ENCODE measurements around the gene ZNF618. TPM values are rescaled to one million over a fixed set of nuclear protein-coding genes. Genes with fewer than 3 reads are reported as not detected.
A peak's percentile ranks its signal among the peaks of the same experiment; 100 is the strongest.

The ZNF618 gene
- total RNA-seq, 1 experiment from 2014 or later, result 29.4 TPM

GRCh38 chr9:113957821-113958341 is 81.8 kb downstream of the ZNF618 start:
- Histone ChIP-seq H3K9me3 (ENCODE audit: low read depth, low read length, poor library complexity, severe bottlenecking) (no peaks in the 10 kb centered on the region), H3K27me3 (replicated peaks; ENCODE audit: insufficient read depth, low read depth, low read length, poor library complexity) (no peaks in the 10 kb centered on the region), H3K4me1 (ENCODE audit: insufficient read depth, low read length, poor library complexity, severe bottlenecking) (peaks cover 72% of the 10 kb centered on the region), H3K36me3 (ENCODE audit: insufficient read depth, low read length, poor library complexity, severe bottlenecking) (no peaks in the 10 kb centered on the region), H3K27ac (ENCODE audit: low read depth, low read length, poor library complexity, severe bottlenecking) (peak overlapping the region; percentile 82), H3K4me3 (ENCODE audit: low read depth, low read length, poor library complexity, severe bottlenecking) (peak overlapping the region; percentile 10)
- DNase-seq (ENCODE audit: low spot score), result peak; percentile 89
- intact Hi-C loops (cut with micrococcal nuclease; ENCODE audit: unreplicated experiment), result no loop called here
- POLR2A ChIA-PET (ENCODE audit: low non-redundant PET), result no interaction called here
- TF ChIP-seq EZH2 (IDR thresholded peaks at IDR 0.05; ENCODE audit: borderline replicate concordance, low read depth, low read length, poor library complexity, severe bottlenecking) (no peak), CTCF (conservative IDR thresholded peaks at IDR 0.05; ENCODE audit: low read depth, low read length) (no peak)
- BruUV-seq (replicated peaks), result no TSS peak
- CTCF ChIA-PET, result interaction anchor here (0.6 kb wide), 1 partner anchor 301 kb away, joined by 3 read pairs; no protein-coding TSS in a partner anchor

GRCh38 chr9:113958556-113958955 is 82.4 kb downstream of the ZNF618 start:
- Histone ChIP-seq H3K4me3 (ENCODE audit: low read depth, low read length, poor library complexity, severe bottlenecking) (no peak overlapping the region), H3K36me3 (ENCODE audit: insufficient read depth, low read length, poor library complexity, severe bottlenecking) (no peaks in the 10 kb centered on the region), H3K27me3 (replicated peaks; ENCODE audit: insufficient read depth, low read depth, low read length, poor library complexity) (no peaks in the 10 kb centered on the region), H3K27ac (ENCODE audit: low read depth, low read length, poor library complexity, severe bottlenecking) (peak overlapping the region; percentile 82), H3K4me1 (ENCODE audit: insufficient read depth, low read length, poor library complexity, severe bottlenecking) (peaks cover 73% of the 10 kb centered on the region), H3K9me3 (ENCODE audit: low read depth, low read length, poor library complexity, severe bottlenecking) (no peaks in the 10 kb centered on the region)
- TF ChIP-seq CTCF (conservative IDR thresholded peaks at IDR 0.05; ENCODE audit: low read depth, low read length), result no peak
- no peak for TF ChIP-seq EZH2 (IDR thresholded peaks at IDR 0.05; ENCODE audit: borderline replicate concordance, low read depth, low read length, poor library complexity, severe bottlenecking)
- no TSS peak for BruUV-seq (replicated peaks)
- POLR2A ChIA-PET (ENCODE audit: low non-redundant PET), result no interaction called here
- intact Hi-C loops (cut with micrococcal nuclease; ENCODE audit: unreplicated experiment), result no loop called here
- DNase-seq (ENCODE audit: low spot score), result no peak
- CTCF ChIA-PET, result no interaction called here

DNA sequence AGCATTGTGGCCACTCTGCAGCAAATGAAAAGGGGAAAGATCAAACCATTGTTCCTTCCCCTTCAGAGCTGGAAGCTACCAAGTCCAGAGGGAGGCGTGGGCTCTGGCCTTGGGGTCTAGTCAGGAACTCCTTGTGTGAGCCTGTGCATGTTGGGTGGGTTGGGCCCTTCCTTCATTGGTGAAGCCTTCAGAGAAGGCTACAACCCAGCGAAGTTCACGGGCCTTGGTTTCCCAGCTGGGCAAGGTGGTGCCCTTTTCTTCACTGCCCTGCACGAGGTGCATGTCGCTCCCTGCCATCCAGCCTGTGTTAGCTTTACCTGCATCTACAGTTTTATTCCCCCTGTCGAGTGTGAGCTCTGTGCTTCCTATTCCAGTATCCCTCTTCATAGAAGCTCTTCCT is 84.7 kb downstream of the ZNF618 start:
- BruUV-seq (replicated peaks), result no TSS peak
- DNase-seq (ENCODE audit: low spot score), result no peak
- TF ChIP-seq EZH2 (IDR thresholded peaks at IDR 0.05; ENCODE audit: borderline replicate concordance, low read depth, low read length, poor library complexity, severe bottlenecking) (no peak), CTCF (conservative IDR thresholded peaks at IDR 0.05; ENCODE audit: low read depth, low read length) (no peak)
- H3K27me3 ChIP-seq (replicated peaks; ENCODE audit: insufficient read depth, low read depth, low read length, poor library complexity), result no peaks in the 10 kb centered on the region
- H3K27ac ChIP-seq (ENCODE audit: low read depth, low read length, poor library complexity, severe bottlenecking), result no peak overlapping the region
- intact Hi-C loops (cut with micrococcal nuclease; ENCODE audit: unreplicated experiment), result loop anchor here (5.0 kb wide), 2 partner anchors 83 to 153 kb away; partner anchors contain the start of gene ZNF618
- no peaks in the 10 kb centered on the region for H3K36me3 ChIP-seq (ENCODE audit: insufficient read depth, low read length, poor library complexity, severe bottlenecking)
- ChIA-PET CTCF (no interaction called here), POLR2A (ENCODE audit: low non-redundant PET) (no interaction called here)
- H3K4me3 ChIP-seq (ENCODE audit: low read depth, low read length, poor library complexity, severe bottlenecking), result no peak overlapping the region
- peaks cover 74% of the 10 kb centered on the region for H3K4me1 ChIP-seq (ENCODE audit: insufficient read depth, low read length, poor library complexity, severe bottlenecking)
- no peaks in the 10 kb centered on the region for H3K9me3 ChIP-seq (ENCODE audit: low read depth, low read length, poor library complexity, severe bottlenecking)

All from A673 (cell line).